NCI-H1436 treated with DMSO at 0.1 percent for 48 hours (cell line): ENCODE data around the gene ZIC4.

Source experiments
- DNase-seq: peaks from one replicate; lab custom pipeline; 2025; lab: John Stamatoyannopoulos, UW

The ZIC4 gene

GRCh38 chr3:147369661-147370123 lies 36.7 kb downstream of the ZIC4 start:
- no peak for DNase-seq

GRCh38 chr3:147369231-147369630 lies 37.1 kb downstream of the ZIC4 start:
- DNase-seq, result no peak

- DNase-seq, result no peak
These were observed 37.7 kb downstream of the ZIC4 start for GRCh38 chr3:147368561-147369221.

- no peak for DNase-seq
These were observed 38.2 kb downstream of the ZIC4 start for GRCh38 chr3:147368151-147368550.

- no peak for DNase-seq
These were observed 38.7 kb downstream of the ZIC4 start for GRCh38 chr3:147367676-147368075.

GRCh38 chr3:147365196-147366115 lies 40.9 kb downstream of the ZIC4 start:
- DNase-seq, result no peak

GRCh38 chr3:147364771-147365170 lies 41.6 kb downstream of the ZIC4 start:
- no peak for DNase-seq

GRCh38 chr3:147361454-147362420 lies 44.6 kb downstream of the ZIC4 start:
- no peak for DNase-seq

GRCh38 chr3:147360646-147361453 lies 45.5 kb downstream of the ZIC4 start:
- no peak for DNase-seq

- no peak for DNase-seq
These were observed 46.3 kb downstream of the ZIC4 start for GRCh38 chr3:147360051-147360439.

- DNase-seq, result no peak
These were observed 46.9 kb downstream of the ZIC4 start for GRCh38 chr3:147359177-147360050.

GRCh38 chr3:147358144-147358992 lies 48.0 kb downstream of the ZIC4 start:
- DNase-seq, result no peak

- DNase-seq, result no peak
These were observed 49.1 kb downstream of the ZIC4 start for GRCh38 chr3:147356909-147357900.

GRCh38 chr3:147356145-147356908 lies 50.0 kb downstream of the ZIC4 start:
- no peak for DNase-seq

GRCh38 chr3:147355753-147356090 lies 50.6 kb downstream of the ZIC4 start:
- DNase-seq, result no peak

GRCh38 chr3:147355084-147355752 lies 51.1 kb downstream of the ZIC4 start:
- no peak for DNase-seq

- no peak for DNase-seq
These were observed 51.7 kb downstream of the ZIC4 start for GRCh38 chr3:147354623-147355022.
